ENCODE measurements around the gene NCR3LG1. TPM values are rescaled to one million over a fixed set of nuclear protein-coding genes. Genes with fewer than 3 reads are reported as not detected.
"Not testable (repeated sequence)": the region's sequence is repeated elsewhere in the genome, so short reads cannot be mapped to it uniquely, and the experiment has no call there.

The NCR3LG1 gene
- total RNA-seq, 4 donors from 2014 or later: 4.6 to 7.4 (median 6.3) TPM

DNA sequence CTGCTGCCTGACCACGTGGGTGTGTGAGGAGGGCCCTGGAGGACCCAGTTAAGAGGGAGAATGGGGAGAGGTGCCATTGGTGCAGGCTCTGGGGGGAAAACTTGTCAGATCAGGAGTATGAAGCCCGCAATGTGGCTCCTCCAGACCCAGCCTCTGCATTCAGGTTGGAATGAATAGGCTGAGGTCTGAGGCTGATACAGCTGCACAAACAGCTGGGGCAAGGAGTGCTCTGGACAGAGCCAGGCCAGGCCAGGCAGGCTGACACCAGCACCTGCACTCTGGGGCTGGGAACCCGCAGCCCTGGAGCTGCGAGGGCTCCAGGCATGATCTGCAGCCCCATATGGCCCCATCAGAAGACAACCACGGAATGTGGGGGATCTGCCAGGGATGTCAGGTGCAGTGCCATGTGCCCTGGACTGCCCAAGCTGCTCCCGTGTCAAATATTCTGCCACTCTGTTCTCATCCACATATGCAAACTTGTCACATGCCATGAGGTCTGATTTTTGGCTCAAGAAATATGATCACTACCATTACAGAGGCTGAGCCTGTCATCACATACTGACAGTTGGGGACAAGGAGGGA lies 64.0 kb downstream of the NCR3LG1 start:
- WGBS: 74% methylated on average over 3 of the region's 6 CpGs
- no peak overlapping the region for H3K27ac ChIP-seq

DNA sequence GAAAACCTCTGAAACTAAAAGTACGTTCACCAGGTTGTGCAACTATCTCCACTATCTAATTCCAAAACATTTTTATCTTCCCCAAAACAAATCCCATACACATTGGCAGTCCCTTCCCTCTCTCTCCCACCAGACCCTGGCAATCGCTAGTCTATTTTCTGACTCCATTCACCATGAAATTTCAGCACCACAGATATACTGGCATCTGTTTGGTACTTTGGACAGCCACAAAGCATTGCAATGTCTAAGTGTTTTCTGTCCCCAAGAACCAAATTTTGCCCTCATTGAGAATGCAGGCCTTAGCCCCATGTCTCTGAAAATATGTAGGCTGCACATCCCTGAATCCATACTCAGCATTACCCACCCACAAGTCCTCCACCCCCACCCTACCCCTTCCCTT lies 64.9 kb downstream of the NCR3LG1 start:
- no peak for TF ChIP-seq POLR2AphosphoS5 (IDR thresholded peaks at IDR 0.05)
- TF ChIP-seq, protein P1, sequence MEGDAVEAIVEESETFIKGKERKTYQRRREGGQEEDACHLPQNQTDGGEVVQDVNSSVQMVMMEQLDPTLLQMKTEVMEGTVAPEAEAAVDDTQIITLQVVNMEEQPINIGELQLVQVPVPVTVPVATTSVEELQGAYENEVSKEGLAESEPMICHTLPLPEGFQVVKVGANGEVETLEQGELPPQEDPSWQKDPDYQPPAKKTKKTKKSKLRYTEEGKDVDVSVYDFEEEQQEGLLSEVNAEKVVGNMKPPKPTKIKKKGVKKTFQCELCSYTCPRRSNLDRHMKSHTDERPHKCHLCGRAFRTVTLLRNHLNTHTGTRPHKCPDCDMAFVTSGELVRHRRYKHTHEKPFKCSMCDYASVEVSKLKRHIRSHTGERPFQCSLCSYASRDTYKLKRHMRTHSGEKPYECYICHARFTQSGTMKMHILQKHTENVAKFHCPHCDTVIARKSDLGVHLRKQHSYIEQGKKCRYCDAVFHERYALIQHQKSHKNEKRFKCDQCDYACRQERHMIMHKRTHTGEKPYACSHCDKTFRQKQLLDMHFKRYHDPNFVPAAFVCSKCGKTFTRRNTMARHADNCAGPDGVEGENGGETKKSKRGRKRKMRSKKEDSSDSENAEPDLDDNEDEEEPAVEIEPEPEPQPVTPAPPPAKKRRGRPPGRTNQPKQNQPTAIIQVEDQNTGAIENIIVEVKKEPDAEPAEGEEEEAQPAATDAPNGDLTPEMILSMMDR (IDR thresholded peaks at IDR 0.05): no peak
- TF ChIP-seq EP300 (IDR thresholded peaks at IDR 0.05): no peak
- no peak for TF ChIP-seq POLR2A (IDR thresholded peaks at IDR 0.05)
- H3K4me1 ChIP-seq: no peaks in the 10 kb centered on the region
- DNase-seq (ENCODE audit: low spot score in 2 of 2): no peak
- H3K9me3 ChIP-seq: no peaks in the 10 kb centered on the region
- no peaks in the 10 kb centered on the region for H3K36me3 ChIP-seq
- peaks cover 62% of the 10 kb centered on the region for H3K27me3 ChIP-seq
- 70% methylated on average over 2 of the region's 2 CpGs for WGBS
- H3K27ac ChIP-seq: no peak overlapping the region
- H3K4me3 ChIP-seq: no peak overlapping the region

More for the DNA sequence above, 64.0 kb downstream of the NCR3LG1 start:
- Histone ChIP-seq H3K36me3 (no peaks in the 10 kb centered on the region), H3K9me3 (no peaks in the 10 kb centered on the region), H3K4me3 (no peak overlapping the region), H3K4me1 (no peaks in the 10 kb centered on the region), H3K27me3 (peaks cover 55% of the 10 kb centered on the region)
- DNase-seq (ENCODE audit: low spot score in 2 of 2): no peak
- TF ChIP-seq, protein P1 (IDR thresholded peaks at IDR 0.05): no peak
- TF ChIP-seq EP300 (IDR thresholded peaks at IDR 0.05) (no peak), POLR2AphosphoS5 (IDR thresholded peaks at IDR 0.05) (no peak), POLR2A (IDR thresholded peaks at IDR 0.05) (no peak)

DNA sequence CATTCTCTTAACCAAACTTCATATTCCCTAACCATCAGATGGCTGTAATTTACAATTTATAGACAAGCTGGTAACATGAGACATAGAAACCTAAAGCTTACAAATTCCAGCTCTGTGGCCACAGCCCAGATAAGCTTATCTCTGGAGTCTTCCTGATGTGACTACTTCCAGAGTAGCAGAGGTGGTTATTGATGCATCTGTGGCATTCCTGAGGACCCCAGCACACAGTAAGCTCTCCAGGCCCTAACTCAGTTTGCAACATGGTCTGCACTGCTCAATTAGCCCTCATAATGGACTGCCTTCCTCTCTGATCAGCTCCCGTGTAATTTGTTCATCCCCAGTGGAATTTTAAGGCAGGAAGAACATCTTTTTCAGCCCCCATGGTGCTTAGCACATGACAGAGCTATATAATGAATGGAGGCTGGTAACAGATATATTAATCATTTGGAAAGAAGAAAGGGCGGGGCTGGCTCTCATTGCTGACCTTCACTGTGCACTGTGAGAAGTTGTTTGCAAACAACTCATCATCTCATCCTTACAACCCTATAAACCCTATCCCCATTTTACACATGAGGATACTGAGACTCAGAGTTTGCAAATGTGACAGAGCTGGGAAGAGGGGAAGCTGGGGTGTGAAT lies 67.0 kb downstream of the NCR3LG1 start:
- H3K4me3 ChIP-seq: no peak overlapping the region
- peaks cover 65% of the 10 kb centered on the region for H3K27me3 ChIP-seq
- H3K9me3 ChIP-seq: no peaks in the 10 kb centered on the region
- WGBS: 64% methylated on average over 2 of the region's 2 CpGs
- no peaks in the 10 kb centered on the region for H3K36me3 ChIP-seq
- no peak for TF ChIP-seq POLR2A (IDR thresholded peaks at IDR 0.05)
- no peak for TF ChIP-seq EP300 (IDR thresholded peaks at IDR 0.05)
- TF ChIP-seq POLR2AphosphoS5 (IDR thresholded peaks at IDR 0.05): no peak
- TF ChIP-seq, protein P1 (IDR thresholded peaks at IDR 0.05): no peak
- no peak overlapping the region for H3K27ac ChIP-seq
- H3K4me1 ChIP-seq: no peaks in the 10 kb centered on the region
- DNase-seq (ENCODE audit: low spot score in 2 of 2): no peak

DNA sequence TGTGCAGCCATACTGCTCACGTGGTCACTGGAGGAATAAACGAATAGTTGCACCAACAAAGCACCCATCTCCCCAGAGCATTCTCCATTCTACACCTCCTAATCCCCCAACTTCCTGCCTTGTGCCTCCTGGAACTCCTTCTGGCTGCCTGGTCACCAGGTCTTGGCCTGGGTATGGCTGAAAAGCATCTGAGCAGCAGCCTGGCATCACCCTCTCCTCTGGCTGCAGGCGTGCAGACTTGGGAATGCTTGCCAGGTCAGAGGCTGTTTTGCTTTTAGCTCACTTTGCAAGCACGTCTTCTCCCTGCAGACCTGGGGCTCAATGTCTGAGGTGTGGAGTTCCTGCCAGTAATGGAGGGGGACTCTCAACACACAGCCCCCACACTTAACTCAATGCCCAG lies 70.2 kb downstream of the NCR3LG1 start:
- Histone ChIP-seq H3K4me3 (no peak overlapping the region), H3K36me3 (no peaks in the 10 kb centered on the region), H3K4me1 (no peaks in the 10 kb centered on the region), H3K9me3 (no peaks in the 10 kb centered on the region), H3K27me3 (peaks cover 50% of the 10 kb centered on the region), H3K27ac (no peak overlapping the region)
- DNase-seq (ENCODE audit: low spot score in 2 of 2): no peak
- no peak for TF ChIP-seq EP300 (IDR thresholded peaks at IDR 0.05)
- TF ChIP-seq POLR2A (IDR thresholded peaks at IDR 0.05): no peak
- TF ChIP-seq, protein P1 (IDR thresholded peaks at IDR 0.05): no peak
- WGBS: 43% methylated on average over 4 of the region's 4 CpGs

DNA sequence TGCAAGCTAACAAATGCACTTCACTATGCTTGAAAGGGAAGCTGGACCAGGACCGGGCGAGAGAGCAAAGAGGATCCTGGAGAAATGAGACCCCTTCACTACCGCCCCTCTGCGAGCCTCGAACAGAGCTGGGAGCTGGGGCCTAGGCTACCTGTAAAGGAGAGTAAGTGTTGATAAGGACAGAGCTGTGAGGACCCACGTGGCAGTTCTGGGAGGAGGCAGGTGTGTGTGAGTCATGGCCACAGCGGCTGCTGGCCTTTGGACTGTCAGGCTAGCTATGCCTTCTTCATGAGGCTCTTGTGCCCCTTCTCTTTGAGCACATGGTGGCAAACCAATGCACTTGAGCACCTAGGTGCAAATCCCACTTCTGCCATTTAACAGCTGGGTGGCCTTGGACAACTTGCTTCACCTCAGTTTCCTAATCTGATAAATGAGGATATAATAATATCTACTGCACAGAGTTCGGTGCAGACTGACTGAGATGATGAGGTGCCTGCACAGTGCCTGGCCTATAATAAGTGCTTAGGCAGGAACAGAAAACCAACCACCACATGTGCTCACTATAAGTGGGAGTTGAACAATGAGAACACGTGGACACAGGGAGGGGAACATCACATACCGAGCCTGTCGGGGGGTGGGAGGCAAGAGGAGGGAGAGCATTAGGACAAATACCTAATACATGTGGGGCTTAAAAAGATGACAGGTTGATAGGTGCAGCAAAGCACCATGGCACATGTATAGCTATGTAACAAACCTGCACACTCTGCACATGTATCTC lies 72.1 kb downstream of the NCR3LG1 start:
- H3K4me1 ChIP-seq: no peaks in the 10 kb centered on the region
- no peaks in the 10 kb centered on the region for H3K36me3 ChIP-seq
- H3K9me3 ChIP-seq: no peaks in the 10 kb centered on the region
- no peak overlapping the region for H3K4me3 ChIP-seq
- peaks cover 43% of the 10 kb centered on the region for H3K27me3 ChIP-seq
- WGBS: 78% methylated on average over 10 of the region's 11 CpGs
- TF ChIP-seq, protein P1 (IDR thresholded peaks at IDR 0.05): no peak
- TF ChIP-seq POLR2A (IDR thresholded peaks at IDR 0.05) (no peak), POLR2AphosphoS5 (IDR thresholded peaks at IDR 0.05) (no peak), EP300 (IDR thresholded peaks at IDR 0.05) (no peak)
- H3K27ac ChIP-seq: no peak overlapping the region
- no peak for DNase-seq (ENCODE audit: low spot score in 2 of 2)

DNA sequence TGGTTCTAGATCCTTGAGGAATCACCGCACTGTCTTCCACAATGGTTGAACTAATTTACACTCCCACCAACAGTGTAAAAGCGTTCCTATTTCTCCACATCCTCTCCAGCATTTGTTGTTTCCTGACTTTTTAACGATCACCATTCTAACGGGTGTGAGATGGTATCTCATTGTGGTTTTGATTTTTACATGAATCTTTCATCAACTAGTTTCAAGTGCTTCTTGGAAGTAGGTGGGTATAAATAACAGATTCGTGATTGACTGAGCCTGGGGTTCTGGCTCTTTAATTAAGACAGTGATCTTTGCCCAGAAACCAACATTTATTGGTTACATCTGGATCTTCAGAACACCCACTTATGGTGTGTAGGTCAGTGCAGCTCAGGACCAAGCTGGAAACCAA lies 74.6 kb downstream of the NCR3LG1 start:
- 60% methylated on average over 5 of the region's 5 CpGs for WGBS
- H3K27ac ChIP-seq; H3K36me3 ChIP-seq; H3K4me1 ChIP-seq; H3K9me3 ChIP-seq; DNase-seq (ENCODE audit: low spot score in 2 of 2); H3K4me3 ChIP-seq: not testable (repeated sequence)
- H3K27me3 ChIP-seq: peaks cover 21% of the 10 kb centered on the region

Measured in suprapubic skin (tissue), 4 donors.